CD14-positive monocyte (primary cell): Measurements from ENCODE around the gene SETBP1. TPM values are rescaled to one million over a fixed set of nuclear protein-coding genes. Genes with fewer than 3 reads are reported as not detected.

Experiments used
- DNase-seq, 3 donors: peaks; one replicate each; pipeline ENCODE4 v3.0.0-alpha.2; 2011 to 2022
- H2AFZ ChIP-seq: 2 replicates; pipeline ENCODE4 v1.6.0; 2012; ENCODE audit warnings: mild to moderate bottlenecking, low read depth, low read length, inconsistent platforms; ENCODE audit not compliant: insufficient read depth, poor library complexity, severe bottlenecking
- H3K27ac ChIP-seq, 2 donors: 1 replicate in 1 of 2; 2 replicates in 1 of 2; pipeline ENCODE4 v1.5.1; 2012 to 2013; ENCODE audit warnings: low read length in 2 of 2, control low read depth in 1 of 2, inconsistent platforms in 1 of 2, low read depth in 1 of 2, mild to moderate bottlenecking in 1 of 2
- H3K27me3 ChIP-seq, 2 donors: one replicate each; pipeline versions ENCODE4 v1.6.0 to v1.6.1; 2011 to 2013; ENCODE audit warnings: low read length in 2 of 2; ENCODE audit not compliant: control insufficient read depth in 2 of 2, insufficient read depth in 2 of 2
- H3K36me3 ChIP-seq, 2 donors: replicated peaks in 1 of 2; 1 replicate in 1 of 2; 2 replicates in 1 of 2; pipeline versions ENCODE4 v1.5.1 to v1.6.1; 2012 to 2013; ENCODE audit warnings: low read length in 2 of 2, control low read depth in 1 of 2, inconsistent platforms in 1 of 2, mild to moderate bottlenecking in 1 of 2; ENCODE audit not compliant: insufficient read depth in 2 of 2, control insufficient read depth in 1 of 2
- H3K4me1 ChIP-seq, 2 donors: 1 replicate in 1 of 2; 2 replicates in 1 of 2; pipeline versions ENCODE4 v1.5.1 to v1.6.1; 2012 to 2013; ENCODE audit warnings: low read length in 2 of 2, control low read depth in 1 of 2, inconsistent platforms in 1 of 2, mild to moderate bottlenecking in 1 of 2, moderate library complexity in 1 of 2; ENCODE audit not compliant: insufficient read depth in 2 of 2, control insufficient read depth in 1 of 2
- H3K4me2 ChIP-seq: replicated peaks from 2 replicates; pipeline ENCODE3; 2012; ENCODE audit warnings: low read length, moderate library complexity, mild to moderate bottlenecking; ENCODE audit not compliant: poor library complexity, severe bottlenecking; ENCODE audit errors: extremely low read depth
- H3K4me3 ChIP-seq, 3 experiments: fragments of 200-600 bp in 1 of 3; sonication (generic) in 1 of 3; replicated peaks in 1 of 3; 1 replicate in 2 of 3; 2 replicates in 1 of 3; pipeline ENCODE4 v1.5.1; 2011 to 2013; ENCODE audit warnings: low read length in 3 of 3, mild to moderate bottlenecking in 3 of 3, control low read depth in 2 of 3, low read depth in 2 of 3, inconsistent platforms in 1 of 3, moderate library complexity in 1 of 3
- H3K79me2 ChIP-seq: 2 replicates; pipeline ENCODE4 v1.6.0; 2012; ENCODE audit warnings: mild to moderate bottlenecking, control low read depth, inconsistent platforms, low read length, moderate library complexity; ENCODE audit not compliant: insufficient read depth
- H3K9ac ChIP-seq: 2 replicates; pipeline ENCODE4 v1.6.0; 2017; ENCODE audit warnings: low read length, mild to moderate bottlenecking; ENCODE audit not compliant: insufficient read depth, poor library complexity, severe bottlenecking
- H3K9me3 ChIP-seq, 2 donors: replicated peaks in 1 of 2; 1 replicate in 1 of 2; 2 replicates in 1 of 2; pipeline versions ENCODE4 v1.5.1 to v1.6.1; 2012 to 2013; ENCODE audit warnings: low read length in 2 of 2, control low read depth in 1 of 2; ENCODE audit not compliant: control insufficient read depth in 1 of 2, insufficient read depth in 1 of 2
- H4K20me1 ChIP-seq: 2 replicates; pipeline ENCODE4 v1.6.0; 2012; ENCODE audit warnings: mild to moderate bottlenecking, low read length, control low read depth, moderate library complexity; ENCODE audit not compliant: insufficient read depth
- H3K27ac Mint-ChIP-seq, 7 donors: one replicate each; pipeline ENCODE4 v1.8.0; 2020; ENCODE audit warnings: mild to moderate bottlenecking in 7 of 7, mixed read lengths in 7 of 7, moderate library complexity in 6 of 7, inconsistent platforms in 2 of 7
- H3K27me3 Mint-ChIP-seq, 3 donors: one replicate each; pipeline ENCODE4 v1.8.0; 2021 to 2022; ENCODE audit warnings: low read depth in 3 of 3, mild to moderate bottlenecking in 3 of 3, mixed read lengths in 3 of 3, moderate library complexity in 3 of 3, inconsistent platforms in 1 of 3
- H3K36me3 Mint-ChIP-seq, 2 donors: one replicate each; pipeline ENCODE4 v1.8.0; 2020; ENCODE audit warnings: mixed read lengths in 2 of 2, inconsistent platforms in 1 of 2, mild to moderate bottlenecking in 1 of 2
- H3K4me1 Mint-ChIP-seq: one replicate; pipeline ENCODE4 v1.8.0; 2020; ENCODE audit warnings: mild to moderate bottlenecking, mixed read lengths
- H3K4me3 Mint-ChIP-seq, 2 donors: one replicate each; pipeline ENCODE4 v1.8.0; 2020; ENCODE audit warnings: mild to moderate bottlenecking in 2 of 2, mixed read lengths in 2 of 2, moderate library complexity in 1 of 2
- H3K9me3 Mint-ChIP-seq, 7 donors: one replicate each; pipeline ENCODE4 v1.8.0; 2020 to 2022; ENCODE audit warnings: mixed read lengths in 7 of 7, mild to moderate bottlenecking in 6 of 7, moderate library complexity in 6 of 7, inconsistent platforms in 2 of 7
- WGBS: methylation state at CpG from one replicate; pipeline ENCODE4 v1.1.5; 2013; ENCODE audit warnings: missing lambda C conversion rate; ENCODE audit not compliant: insufficient coverage; 5-methylcytosine and 5-hydroxymethylcytosine counted together
- intact Hi-C, 2 donors: fragments of 100-400 bp; cut with micrococcal nuclease; formaldehyde crosslinking; loops; one replicate each; pipeline versions ENCODE4 v1.15.0 to v1.15.1; 2023
- polyA plus RNA-seq, 3 donors: library from polyadenylated mRNA; depleted of rRNA in 1 of 3; unstranded in 2 of 3; stranded (reverse) in 1 of 3; fragments of 300-500 nt in 2 of 3; fragments of >200 nt in 1 of 3; fragmentation: Illumina TruSeq in 2 of 3; gene quantifications; 1 replicate in 2 of 3; 2 replicates in 1 of 3; pipeline ENCODE4 v1.2.3, GENCODE V29; 2012 to 2021
- TF ChIP-seq, protein P1 (sequence below): fragments of 200-600 bp; IDR thresholded peaks from one replicate; pipeline ENCODE4 v1.8.0; 2022; ENCODE audit warnings: antibody characterized with exemption, mild to moderate bottlenecking

The SETBP1 gene
- polyA plus RNA-seq, 3 donors, result 0.01 to 1.2 TPM; not detected in 1

DNA sequence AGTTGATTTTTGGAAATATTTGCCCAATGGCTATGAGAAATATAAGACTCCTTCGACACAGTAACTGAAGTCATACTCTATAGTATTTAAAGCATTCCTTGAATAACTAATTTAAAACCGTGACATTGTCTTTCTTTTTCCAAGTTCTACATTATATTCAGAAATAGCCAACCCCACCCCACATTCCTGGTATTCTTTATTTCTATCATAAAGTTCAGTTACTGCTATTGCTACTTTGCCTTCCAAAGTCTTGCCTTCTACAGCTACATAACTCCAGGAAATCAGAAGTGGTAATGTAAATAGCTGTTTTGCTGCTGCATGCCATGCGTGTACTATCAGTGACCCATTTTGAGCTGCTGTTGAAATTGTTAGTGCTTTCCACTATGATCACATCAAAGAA, 45.1 kb upstream of the SETBP1 start:
- intact Hi-C loops, result no loop called here
- Mint-ChIP-seq H3K4me3 (no peak overlapping the region), H3K27ac (no peak overlapping the region), H3K4me1 (peaks cover 5% of the 10 kb centered on the region), H3K27me3 (peaks cover 0 to 1% (median 0%) of the 10 kb centered on the region in 3 donors), H3K9me3 (peaks cover 0 to 3% (median 0%) of the 10 kb centered on the region in 7 donors), H3K36me3 (no peaks in the 10 kb centered on the region)
- Histone ChIP-seq H3K9ac (no peak overlapping the region), H3K4me2 (no peak overlapping the region), H3K36me3 (no peaks in the 10 kb centered on the region), H4K20me1 (no peaks in the 10 kb centered on the region), H2AFZ (no peak overlapping the region), H3K79me2 (no peaks in the 10 kb centered on the region), H3K9me3 (no peaks in the 10 kb centered on the region), H3K4me1 (no peaks in the 10 kb centered on the region), H3K27ac (no peak overlapping the region), H3K27me3 (no peaks in the 10 kb centered on the region), H3K4me3 (no peak overlapping the region)
- no CpG with 5 or more reads among the region's 3 CpGs for WGBS
- DNase-seq, result no peak
- TF ChIP-seq, protein P1, sequence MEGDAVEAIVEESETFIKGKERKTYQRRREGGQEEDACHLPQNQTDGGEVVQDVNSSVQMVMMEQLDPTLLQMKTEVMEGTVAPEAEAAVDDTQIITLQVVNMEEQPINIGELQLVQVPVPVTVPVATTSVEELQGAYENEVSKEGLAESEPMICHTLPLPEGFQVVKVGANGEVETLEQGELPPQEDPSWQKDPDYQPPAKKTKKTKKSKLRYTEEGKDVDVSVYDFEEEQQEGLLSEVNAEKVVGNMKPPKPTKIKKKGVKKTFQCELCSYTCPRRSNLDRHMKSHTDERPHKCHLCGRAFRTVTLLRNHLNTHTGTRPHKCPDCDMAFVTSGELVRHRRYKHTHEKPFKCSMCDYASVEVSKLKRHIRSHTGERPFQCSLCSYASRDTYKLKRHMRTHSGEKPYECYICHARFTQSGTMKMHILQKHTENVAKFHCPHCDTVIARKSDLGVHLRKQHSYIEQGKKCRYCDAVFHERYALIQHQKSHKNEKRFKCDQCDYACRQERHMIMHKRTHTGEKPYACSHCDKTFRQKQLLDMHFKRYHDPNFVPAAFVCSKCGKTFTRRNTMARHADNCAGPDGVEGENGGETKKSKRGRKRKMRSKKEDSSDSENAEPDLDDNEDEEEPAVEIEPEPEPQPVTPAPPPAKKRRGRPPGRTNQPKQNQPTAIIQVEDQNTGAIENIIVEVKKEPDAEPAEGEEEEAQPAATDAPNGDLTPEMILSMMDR, result no peak

DNA sequence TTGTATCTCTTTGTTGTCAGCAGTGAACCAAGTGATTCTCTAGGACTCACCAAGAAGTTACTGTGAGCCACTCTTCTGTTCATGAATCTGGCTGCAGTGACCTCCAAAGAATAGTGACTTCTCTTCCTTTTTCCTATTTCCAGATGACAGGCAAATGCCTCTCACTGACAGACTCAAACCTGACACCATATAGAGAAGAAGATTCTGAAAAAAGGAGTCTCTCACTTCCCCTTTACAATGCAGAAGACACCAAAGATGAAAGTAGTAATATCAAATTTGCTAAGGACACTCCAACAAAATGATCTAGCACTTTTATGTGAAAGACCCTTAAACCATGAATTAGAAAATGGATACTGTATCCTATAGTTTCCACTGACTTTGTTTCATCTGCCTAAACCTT, 44.4 kb upstream of the SETBP1 start:
- intact Hi-C loops, result no loop called here
- Mint-ChIP-seq H3K36me3 (no peaks in the 10 kb centered on the region), H3K4me1 (peaks cover 5% of the 10 kb centered on the region), H3K4me3 (no peak overlapping the region), H3K27me3 (peaks cover 0 to 3% (median 1%) of the 10 kb centered on the region in 3 donors), H3K27ac (no peak overlapping the region), H3K9me3 (peaks cover 0 to 3% (median 0%) of the 10 kb centered on the region in 7 donors)
- DNase-seq, result no peak
- TF ChIP-seq, protein P1, result no peak
- no peak overlapping the region for H3K27ac ChIP-seq
- no peak overlapping the region for H3K4me2 ChIP-seq
- no peak overlapping the region for H3K4me3 ChIP-seq
- H3K27me3 ChIP-seq, result no peaks in the 10 kb centered on the region
- no peak overlapping the region for H2AFZ ChIP-seq
- H3K4me1 ChIP-seq, result no peaks in the 10 kb centered on the region
- no peaks in the 10 kb centered on the region for H3K9me3 ChIP-seq
- no peaks in the 10 kb centered on the region for H3K36me3 ChIP-seq
- no peak overlapping the region for H3K9ac ChIP-seq
- H3K79me2 ChIP-seq, result no peaks in the 10 kb centered on the region
- H4K20me1 ChIP-seq, result no peaks in the 10 kb centered on the region
